HG02884 (cell line): ENCODE measurements around the gene MAP3K2.
"Not testable (repeated sequence)": the region's sequence is repeated elsewhere in the genome, so short reads cannot be mapped to it uniquely, and the experiment has no call there.

ENCODE experiments used
- ATAC-seq: cut with Tn5 transposase; IDR thresholded peaks from one replicate; pipeline ENCODE4 v1.9.1; 2021; ENCODE audit warnings: mild to moderate bottlenecking, moderate library complexity; ENCODE audit not compliant: unreplicated experiment

MAP3K2 gene

DNA sequence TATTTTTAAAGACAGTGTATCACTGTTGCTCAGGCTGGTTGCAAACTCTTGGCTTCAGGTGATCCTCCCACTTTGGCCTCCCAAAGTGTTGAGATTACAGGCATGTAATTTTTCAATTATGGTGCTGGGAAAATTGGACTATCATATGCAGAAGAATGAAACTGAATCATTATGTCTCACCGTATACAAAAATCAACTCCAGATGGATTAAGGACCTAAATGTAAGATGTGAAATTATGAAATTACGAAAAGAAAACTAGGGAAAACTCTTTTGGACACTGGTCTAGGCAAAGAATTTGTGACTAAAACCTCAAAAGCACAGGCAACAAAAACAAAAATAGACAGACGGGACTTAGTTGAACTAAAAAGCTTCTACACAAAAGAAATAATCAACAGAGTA is 31.2 kb downstream of the MAP3K2 start:
- ATAC-seq: no peak

DNA sequence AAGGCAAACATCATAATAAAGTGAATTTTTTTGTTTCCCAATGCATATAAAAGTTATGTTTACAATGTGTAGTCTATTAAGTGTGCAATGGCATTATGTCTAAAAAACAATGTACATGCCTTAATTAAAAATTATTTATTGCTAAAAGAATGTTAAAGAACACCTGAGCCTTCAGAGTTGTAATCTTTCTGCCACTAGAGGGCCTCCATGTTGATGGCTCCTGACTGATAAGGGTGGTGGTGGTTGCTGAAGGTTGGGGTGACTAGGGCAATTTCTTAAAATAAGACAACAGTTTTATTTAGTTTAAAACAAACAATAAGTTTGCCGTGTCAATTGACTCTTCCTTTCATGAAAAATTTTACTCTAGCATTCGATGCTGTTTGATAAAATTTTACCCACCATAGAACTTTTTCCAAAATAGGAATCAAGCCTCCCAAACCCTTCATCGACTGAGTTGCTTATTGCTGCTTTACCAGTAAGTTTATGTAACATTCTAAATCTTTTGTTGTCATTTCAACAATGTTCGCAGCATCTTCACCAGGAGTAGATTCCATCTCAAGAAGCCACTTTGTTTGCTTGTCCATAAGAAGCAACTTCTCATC is 32.3 kb downstream of the MAP3K2 start:
- no peak for ATAC-seq

DNA sequence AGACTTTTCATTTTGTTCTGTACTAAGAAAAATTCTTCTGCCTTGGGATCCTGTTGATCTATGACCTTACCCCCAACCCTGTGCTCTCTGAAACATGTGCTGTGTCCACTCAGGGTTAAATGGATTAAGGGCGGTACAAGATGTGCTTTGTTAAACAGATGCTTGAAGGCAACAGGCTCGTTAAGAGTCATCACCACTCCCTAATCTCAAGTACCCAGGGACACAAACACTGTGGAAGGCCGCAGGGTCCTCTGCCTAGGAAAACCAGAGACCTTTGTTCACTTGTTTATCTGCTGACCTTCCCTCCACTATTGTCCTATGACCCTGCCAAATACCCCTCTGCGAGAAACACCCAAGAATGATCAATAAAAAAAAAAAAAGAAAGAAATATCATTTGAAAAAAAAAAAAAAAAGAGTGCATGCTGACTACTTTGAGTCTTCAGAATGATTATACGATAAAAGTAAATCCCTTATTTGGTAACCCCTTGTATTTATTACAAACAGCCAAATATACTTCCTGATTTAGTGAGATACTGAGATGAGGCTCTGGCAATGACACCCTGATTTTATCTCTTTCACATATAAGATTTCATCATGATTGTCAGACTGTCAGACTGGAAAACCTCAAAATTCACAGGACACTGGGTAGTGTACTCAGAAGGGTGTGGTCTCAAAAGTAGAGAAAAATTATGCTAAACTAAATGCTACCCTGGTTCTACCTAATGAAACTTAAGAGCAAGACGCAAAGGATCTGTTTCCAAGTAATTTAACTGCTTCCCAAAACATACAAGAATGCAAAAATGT is 33.7 kb downstream of the MAP3K2 start:
- ATAC-seq: not testable (repeated sequence)

DNA sequence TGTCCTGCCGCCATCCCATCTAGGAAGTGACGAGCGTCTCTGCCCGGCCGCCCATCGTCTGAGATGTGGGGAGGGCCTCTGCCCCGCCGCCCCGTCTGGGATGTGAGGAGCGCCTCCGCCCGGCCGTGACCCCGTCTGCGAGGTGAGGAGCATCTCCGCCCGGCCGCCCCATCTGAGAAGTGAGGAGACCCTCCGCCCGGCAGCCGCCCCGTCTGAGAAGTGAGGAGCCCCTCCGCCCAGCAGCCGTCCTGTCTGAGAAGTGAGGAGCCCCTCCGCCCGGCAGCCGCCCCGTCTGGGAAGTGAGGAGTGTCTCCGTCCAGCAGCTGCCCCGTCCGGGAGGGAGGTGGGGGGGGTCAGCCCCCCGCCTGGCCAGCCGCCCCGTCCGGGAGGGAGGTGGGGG is 34.6 kb downstream of the MAP3K2 start:
- ATAC-seq: not testable (repeated sequence)

DNA sequence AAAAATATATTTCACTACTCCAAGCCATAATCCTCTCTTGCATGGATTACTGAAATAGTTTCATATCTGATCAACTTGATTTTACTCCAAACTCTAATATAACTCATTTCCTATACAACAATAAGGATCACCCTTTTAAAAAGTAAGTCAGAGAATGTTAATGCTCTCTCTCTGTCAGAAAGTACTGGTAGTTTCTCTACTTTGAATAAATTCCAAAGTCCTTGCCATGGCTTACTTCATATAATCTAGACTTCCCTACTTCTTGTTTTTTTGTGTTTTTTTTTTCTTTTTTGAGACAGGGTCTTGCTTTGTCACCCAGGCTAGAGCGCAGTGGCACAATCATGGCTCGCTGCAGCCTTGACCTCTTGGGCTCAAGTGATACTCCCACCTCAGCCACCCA is 36.2 kb downstream of the MAP3K2 start:
- ATAC-seq: no peak

- ATAC-seq: no peak
These were observed 39.3 kb downstream of the MAP3K2 start for GRCh38 chr2:127348426-127349000.

DNA sequence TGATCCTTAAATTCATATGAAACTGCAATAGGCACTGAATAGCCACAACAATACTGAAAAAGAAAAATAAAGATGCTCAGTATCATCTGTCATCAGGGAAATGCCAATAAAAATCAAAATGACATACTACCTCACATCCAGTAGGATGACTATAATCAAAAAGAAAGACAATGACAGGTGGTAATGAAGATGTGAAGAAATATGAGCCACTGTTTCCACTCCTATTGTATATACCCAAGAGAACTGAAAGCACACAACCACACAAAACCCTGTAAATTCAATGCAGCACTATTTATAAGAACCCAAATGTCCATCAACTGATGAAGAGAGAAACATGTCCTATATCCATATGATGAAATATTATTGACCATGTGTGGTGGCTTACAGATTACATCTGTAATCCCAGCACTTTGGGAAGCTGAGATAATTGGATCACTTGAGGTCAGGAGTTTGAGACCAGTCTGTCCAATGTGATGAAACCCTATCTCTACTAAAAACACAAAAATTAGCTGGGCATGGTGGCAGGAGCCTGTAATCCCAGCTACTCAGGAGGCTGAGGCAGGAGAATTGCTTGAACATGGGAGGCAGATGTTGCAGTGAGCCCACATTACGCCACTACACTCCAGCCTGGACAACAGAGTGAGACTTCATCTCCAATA is 39.9 kb downstream of the MAP3K2 start:
- ATAC-seq: no peak

GRCh38 chr2:127347015-127347414 is 40.8 kb downstream of the MAP3K2 start:
- ATAC-seq: no peak

GRCh38 chr2:127343277-127343676 is 44.5 kb downstream of the MAP3K2 start:
- ATAC-seq: no peak

GRCh38 chr2:127342101-127342500 is 45.7 kb downstream of the MAP3K2 start:
- ATAC-seq: peak; percentile 97

DNA sequence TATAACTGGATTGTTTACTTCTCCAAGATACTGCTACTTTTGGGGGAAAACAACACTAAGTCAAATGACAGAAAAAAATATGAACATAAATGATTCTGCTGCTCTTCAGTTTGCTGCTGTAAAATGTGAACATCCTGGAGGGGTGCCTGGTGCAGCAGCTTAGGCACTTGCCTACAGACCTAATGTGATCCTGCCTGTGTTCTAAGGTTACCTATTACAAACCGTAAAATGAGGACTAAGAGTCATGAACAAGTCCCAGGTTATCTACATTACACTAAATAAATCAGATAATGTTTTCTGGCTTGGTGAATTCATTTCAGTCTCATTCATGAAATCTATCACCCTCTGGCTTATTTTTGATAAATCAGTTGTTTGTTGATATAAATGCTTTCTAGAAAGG is 55.4 kb downstream of the MAP3K2 start:
- no peak for ATAC-seq

GRCh38 chr2:127330753-127331152 is 57.0 kb downstream of the MAP3K2 start:
- peak; percentile 52 for ATAC-seq

GRCh38 chr2:127326289-127326945 is 61.4 kb downstream of the MAP3K2 start:
- ATAC-seq: no peak

DNA sequence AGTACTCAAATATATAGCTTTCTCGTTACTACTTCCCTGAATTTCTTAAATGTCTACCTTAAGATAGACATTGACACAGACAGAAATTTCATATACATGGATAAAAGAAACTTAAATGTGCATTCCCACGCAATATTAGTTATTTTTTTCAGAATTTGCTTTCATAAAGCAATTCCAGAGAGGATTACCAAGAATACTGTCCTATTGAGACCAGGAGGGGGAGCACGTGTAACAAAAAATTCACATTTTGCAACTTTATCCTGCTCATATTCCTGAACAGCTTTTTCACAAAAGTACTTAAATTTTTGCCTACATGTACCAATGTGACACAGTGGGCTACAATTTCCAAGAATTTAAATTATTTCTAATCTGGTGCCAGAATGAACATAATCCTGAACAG is 63.1 kb downstream of the MAP3K2 start:
- no peak for ATAC-seq

DNA sequence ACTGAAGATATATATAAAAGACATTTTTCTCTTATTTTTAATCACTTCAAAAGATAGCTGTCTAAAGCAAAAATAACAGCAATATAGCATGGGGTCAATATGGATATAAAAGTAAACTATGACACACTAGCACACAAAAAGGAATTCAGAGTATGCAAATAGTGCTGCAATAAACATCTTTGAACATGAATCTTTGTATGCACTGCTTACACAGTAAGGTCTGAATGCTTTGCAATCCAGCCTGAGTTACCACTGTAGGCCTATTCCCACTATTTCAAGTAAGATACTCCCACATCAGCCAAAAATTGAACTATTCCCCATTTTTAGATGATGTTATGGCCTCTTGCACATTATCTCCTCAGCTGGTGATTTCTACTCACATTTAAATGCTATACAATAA is 66.5 kb downstream of the MAP3K2 start:
- no peak for ATAC-seq

DNA sequence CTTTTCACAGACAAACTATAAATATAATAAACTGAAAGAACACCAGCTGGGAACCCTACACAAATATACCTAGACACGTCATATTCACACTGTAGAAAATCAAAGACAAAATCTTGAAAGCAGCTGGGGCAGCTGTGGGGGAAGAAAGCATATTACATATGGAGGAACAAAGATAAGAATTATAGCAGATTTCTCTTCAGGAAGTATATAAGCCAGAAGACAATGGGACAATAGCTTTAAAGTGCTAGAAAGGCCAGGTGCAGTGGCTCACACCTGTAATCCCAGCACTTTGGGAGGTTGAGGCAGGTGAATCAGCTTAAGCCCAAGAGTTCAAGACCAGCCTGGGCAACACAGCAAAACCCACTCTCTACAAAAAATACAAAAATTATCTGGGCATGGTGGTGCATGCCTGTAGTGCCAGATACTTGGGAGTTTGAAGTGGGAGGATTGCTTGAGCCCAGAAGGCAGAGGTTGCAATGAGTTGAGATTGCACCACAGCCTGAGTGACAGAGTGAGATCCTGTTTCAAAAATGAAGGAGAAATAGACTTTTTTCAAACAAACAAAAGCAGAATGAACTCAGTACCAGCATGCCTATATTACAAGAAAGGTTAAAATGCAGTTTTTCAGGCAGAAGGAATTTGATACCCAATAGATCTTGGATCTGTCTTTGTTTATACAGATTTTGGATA is 67.0 kb downstream of the MAP3K2 start:
- ATAC-seq: no peak

DNA sequence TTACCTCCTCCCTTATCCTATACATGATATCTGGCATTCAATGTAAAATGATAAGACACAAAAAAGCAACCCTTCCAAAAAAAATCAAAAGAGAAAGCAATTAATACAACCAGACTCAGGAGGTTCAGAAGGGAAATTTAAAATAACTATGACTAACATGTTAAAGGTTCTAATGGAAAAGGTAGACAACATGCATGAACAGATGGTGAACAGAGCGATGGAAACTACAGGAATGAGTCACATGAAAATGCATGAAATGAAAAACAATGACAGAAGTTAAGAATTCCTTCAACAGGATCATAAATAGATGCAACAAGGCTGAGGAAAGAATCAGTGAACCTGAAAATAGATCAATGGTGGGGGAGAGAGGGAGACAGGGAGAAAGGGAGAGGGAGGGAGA is 67.7 kb downstream of the MAP3K2 start:
- no peak for ATAC-seq

GRCh38 chr2:127314193-127314988 is 73.4 kb downstream of the MAP3K2 start:
- no peak for ATAC-seq

- ATAC-seq: peak; percentile 99
These were observed 74.4 kb downstream of the MAP3K2 start for GRCh38 chr2:127313406-127313805.

GRCh38 chr2:127310980-127311379 is 76.8 kb downstream of the MAP3K2 start:
- no peak for ATAC-seq
